HepG2 (cell line): ENCODE data around the gene TALDO1. TPM values are rescaled to one million over a fixed set of nuclear protein-coding genes. Genes with fewer than 3 reads are reported as not detected.

Experiments used
- NFYB ChIP-seq: sonication (generic); formaldehyde crosslinking; IDR thresholded peaks from 2 replicates; pipeline ENCODE4 v1.4.0; 2020; ENCODE audit warnings: missing genetic modification reagents
- PAX8 ChIP-seq: sonication (generic); formaldehyde crosslinking; IDR thresholded peaks from 2 replicates; pipeline ENCODE4 v1.8.0; 2022; ENCODE audit warnings: mild to moderate bottlenecking, missing genetic modification reagents, borderline replicate concordance
- RERE ChIP-seq: IDR thresholded peaks from 2 replicates; pipeline ENCODE4 v1.6.1; 2016; ENCODE audit warnings: low read depth, missing genetic modification reagents, missing compliant biosample characterization
- ZBTB8A ChIP-seq: sonication (generic); formaldehyde crosslinking; IDR thresholded peaks from 2 replicates; pipeline ENCODE4 v1.4.0; 2020; ENCODE audit warnings: mild to moderate bottlenecking, low read depth, missing genetic modification reagents, borderline replicate concordance
- ZFYVE20 ChIP-seq: sonication (generic); formaldehyde crosslinking; IDR thresholded peaks from 2 replicates; pipeline ENCODE4 v1.8.0; 2023; ENCODE audit warnings: low read depth, mild to moderate bottlenecking, moderate library complexity, missing genetic modification reagents, borderline replicate concordance
- ZNF232 ChIP-seq: sonication (generic); formaldehyde crosslinking; IDR thresholded peaks from 2 replicates; pipeline ENCODE4 v1.4.0; 2020; ENCODE audit warnings: missing genetic modification reagents, borderline replicate concordance
- ZNF530 ChIP-seq: sonication (generic); formaldehyde crosslinking; IDR thresholded peaks from 2 replicates; pipeline ENCODE4 v1.5.0; 2020; ENCODE audit warnings: low read depth, mild to moderate bottlenecking, missing genetic modification reagents
- ZNF883 ChIP-seq: sonication (generic); formaldehyde crosslinking; IDR thresholded peaks from 2 replicates; pipeline ENCODE4 v1.5.1; 2020; ENCODE audit warnings: mild to moderate bottlenecking, missing genetic modification reagents; ENCODE audit errors: not compliant biosample characterization
- polyA plus RNA-seq, 8 experiments: library from polyadenylated mRNA; depleted of rRNA in 3 of 8; stranded (reverse) in 7 of 8; unstranded in 1 of 8; fragments of >200 nt; fragmentation: Illumina TruSeq in 4 of 8; extraction: Trizol in 4 of 8; gene quantifications; 2 replicates each; pipeline versions ENCODE4 v1.2.1 to v1.2.3, GENCODE V29; 2011 to 2016; ENCODE audit warnings: low read depth in 4 of 8, missing spikeins in 1 of 8, mixed read lengths in 1 of 8; ENCODE audit not compliant: insufficient read depth in 1 of 8
- total RNA-seq, 5 experiments: library from RNA; depleted of rRNA; stranded (reverse); fragments of >200 nt; fragmentation: Illumina TruSeq; extraction: Trizol; gene quantifications; 2 replicates each; pipeline ENCODE4 v1.2.3, GENCODE V29; 2016; ENCODE audit warnings: low read depth in 1 of 5
- TF ChIP-seq, protein P1 (sequence below): sonication (generic); formaldehyde crosslinking; IDR thresholded peaks from 2 replicates; pipeline ENCODE4 v1.5.1; 2020; ENCODE audit warnings: mild to moderate bottlenecking, missing genetic modification reagents, borderline replicate concordance
- TF ChIP-seq, protein P2 (sequence below): sonication (generic); formaldehyde crosslinking; IDR thresholded peaks from 2 replicates; pipeline ENCODE4 v1.9.0; 2021; ENCODE audit warnings: missing genetic modification reagents, mild to moderate bottlenecking, borderline replicate concordance
- TF ChIP-seq, protein P3 (sequence below): sonication (generic); formaldehyde crosslinking; conservative IDR thresholded peaks from 2 replicates; pipeline ENCODE4 v1.8.1; 2023; ENCODE audit warnings: missing genetic modification reagents

TALDO1 gene
- total and polyA plus RNA-seq, 2 of the 13 experiments (the other 11 are each of a cell fraction or from before 2014, with no cell fraction given), result 107 to 240 TPM

DNA sequence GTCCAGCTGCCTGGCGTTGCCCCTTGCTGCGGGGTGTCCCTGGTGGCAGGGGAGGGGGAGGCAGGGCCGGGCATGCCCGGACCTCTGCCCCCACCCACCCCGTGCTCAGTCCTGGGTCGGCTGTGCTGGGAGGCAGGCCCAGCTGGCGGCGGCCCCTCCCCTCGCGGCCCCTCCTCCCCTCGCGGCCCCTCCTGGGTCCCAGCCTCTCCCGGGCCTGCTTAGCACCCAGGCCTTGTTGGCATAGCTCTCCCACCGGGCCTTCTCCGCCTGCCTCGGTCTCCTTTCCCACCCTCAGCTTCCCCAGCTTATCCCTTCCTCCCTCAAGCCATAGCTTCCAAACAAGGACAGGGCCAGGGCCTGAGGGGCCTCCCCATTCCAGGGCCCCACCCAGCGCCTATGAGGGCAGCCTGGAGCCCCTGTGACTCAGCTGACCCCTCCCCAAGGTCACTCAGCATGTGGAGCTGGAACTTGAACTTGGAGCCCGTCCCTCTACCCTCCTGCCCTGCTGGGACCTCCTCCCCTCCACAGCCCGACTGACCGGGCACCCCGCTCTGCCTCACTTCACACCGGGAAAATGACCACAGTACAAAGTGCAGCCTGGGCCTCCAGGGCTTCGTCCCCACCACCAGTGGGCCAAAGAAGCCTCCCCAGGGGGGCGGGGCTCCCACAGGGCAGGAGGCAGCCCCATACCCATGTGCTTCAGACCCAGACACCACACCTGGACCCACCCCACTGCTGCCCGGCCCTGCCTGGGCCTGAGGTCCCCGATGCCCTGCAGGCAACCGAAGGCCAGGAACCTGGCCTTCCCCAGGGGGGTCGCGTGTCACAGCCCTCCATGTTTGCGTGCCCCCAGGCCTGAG, 40.1 kb upstream of the TALDO1 start (continued):
- TF ChIP-seq RERE (peak; percentile 63), ZNF530 (CRISPR knock-in tag) (no peak), NFYB (CRISPR knock-in tag) (no peak), ZNF883 (CRISPR knock-in tag) (peak; percentile 14), ZFYVE20 (CRISPR knock-in tag) (peak; percentile 17; the same call in 1 of the 2 replicates), ZBTB8A (CRISPR knock-in tag) (no peak), ZNF232 (0 out of 2 replicates have a peak, but pooled peaks have one; percentile 47), PAX8 (CRISPR knock-in tag) (0 out of 2 replicates have a peak, but pooled peaks have one; percentile 40)
- TF ChIP-seq, protein P1, sequence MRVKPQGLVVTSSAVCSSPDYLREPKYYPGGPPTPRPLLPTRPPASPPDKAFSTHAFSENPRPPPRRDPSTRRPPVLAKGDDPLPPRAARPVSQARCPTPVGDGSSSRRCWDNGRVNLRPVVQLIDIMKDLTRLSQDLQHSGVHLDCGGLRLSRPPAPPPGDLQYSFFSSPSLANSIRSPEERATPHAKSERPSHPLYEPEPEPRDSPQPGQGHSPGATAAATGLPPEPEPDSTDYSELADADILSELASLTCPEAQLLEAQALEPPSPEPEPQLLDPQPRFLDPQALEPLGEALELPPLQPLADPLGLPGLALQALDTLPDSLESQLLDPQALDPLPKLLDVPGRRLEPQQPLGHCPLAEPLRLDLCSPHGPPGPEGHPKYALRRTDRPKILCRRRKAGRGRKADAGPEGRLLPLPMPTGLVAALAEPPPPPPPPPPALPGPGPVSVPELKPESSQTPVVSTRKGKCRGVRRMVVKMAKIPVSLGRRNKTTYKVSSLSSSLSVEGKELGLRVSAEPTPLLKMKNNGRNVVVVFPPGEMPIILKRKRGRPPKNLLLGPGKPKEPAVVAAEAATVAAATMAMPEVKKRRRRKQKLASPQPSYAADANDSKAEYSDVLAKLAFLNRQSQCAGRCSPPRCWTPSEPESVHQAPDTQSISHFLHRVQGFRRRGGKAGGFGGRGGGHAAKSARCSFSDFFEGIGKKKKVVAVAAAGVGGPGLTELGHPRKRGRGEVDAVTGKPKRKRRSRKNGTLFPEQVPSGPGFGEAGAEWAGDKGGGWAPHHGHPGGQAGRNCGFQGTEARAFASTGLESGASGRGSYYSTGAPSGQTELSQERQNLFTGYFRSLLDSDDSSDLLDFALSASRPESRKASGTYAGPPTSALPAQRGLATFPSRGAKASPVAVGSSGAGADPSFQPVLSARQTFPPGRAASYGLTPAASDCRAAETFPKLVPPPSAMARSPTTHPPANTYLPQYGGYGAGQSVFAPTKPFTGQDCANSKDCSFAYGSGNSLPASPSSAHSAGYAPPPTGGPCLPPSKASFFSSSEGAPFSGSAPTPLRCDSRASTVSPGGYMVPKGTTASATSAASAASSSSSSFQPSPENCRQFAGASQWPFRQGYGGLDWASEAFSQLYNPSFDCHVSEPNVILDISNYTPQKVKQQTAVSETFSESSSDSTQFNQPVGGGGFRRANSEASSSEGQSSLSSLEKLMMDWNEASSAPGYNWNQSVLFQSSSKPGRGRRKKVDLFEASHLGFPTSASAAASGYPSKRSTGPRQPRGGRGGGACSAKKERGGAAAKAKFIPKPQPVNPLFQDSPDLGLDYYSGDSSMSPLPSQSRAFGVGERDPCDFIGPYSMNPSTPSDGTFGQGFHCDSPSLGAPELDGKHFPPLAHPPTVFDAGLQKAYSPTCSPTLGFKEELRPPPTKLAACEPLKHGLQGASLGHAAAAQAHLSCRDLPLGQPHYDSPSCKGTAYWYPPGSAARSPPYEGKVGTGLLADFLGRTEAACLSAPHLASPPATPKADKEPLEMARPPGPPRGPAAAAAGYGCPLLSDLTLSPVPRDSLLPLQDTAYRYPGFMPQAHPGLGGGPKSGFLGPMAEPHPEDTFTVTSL, result peak; percentile 71; the same call in 1 of the 2 replicates
- TF ChIP-seq, protein P2, sequence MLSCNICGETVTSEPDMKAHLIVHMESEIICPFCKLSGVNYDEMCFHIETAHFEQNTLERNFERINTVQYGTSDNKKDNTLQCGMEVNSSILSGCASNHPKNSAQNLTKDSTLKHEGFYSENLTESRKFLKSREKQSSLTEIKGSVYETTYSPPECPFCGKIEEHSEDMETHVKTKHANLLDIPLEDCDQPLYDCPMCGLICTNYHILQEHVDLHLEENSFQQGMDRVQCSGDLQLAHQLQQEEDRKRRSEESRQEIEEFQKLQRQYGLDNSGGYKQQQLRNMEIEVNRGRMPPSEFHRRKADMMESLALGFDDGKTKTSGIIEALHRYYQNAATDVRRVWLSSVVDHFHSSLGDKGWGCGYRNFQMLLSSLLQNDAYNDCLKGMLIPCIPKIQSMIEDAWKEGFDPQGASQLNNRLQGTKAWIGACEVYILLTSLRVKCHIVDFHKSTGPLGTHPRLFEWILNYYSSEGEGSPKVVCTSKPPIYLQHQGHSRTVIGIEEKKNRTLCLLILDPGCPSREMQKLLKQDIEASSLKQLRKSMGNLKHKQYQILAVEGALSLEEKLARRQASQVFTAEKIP (CRISPR knock-in tag), result no peak
- TF ChIP-seq, protein P3, sequence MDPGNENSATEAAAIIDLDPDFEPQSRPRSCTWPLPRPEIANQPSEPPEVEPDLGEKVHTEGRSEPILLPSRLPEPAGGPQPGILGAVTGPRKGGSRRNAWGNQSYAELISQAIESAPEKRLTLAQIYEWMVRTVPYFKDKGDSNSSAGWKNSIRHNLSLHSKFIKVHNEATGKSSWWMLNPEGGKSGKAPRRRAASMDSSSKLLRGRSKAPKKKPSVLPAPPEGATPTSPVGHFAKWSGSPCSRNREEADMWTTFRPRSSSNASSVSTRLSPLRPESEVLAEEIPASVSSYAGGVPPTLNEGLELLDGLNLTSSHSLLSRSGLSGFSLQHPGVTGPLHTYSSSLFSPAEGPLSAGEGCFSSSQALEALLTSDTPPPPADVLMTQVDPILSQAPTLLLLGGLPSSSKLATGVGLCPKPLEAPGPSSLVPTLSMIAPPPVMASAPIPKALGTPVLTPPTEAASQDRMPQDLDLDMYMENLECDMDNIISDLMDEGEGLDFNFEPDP, result 0 out of 2 replicates have a peak, but pooled peaks have one; percentile 87
